WERI-Rb-1 (cell line): ENCODE data around the gene SEMA5A.

Source experiments
- DNase-seq: peaks from one replicate; pipeline ENCODE4 v3.0.0-alpha.2; 2020
- H3K27ac ChIP-seq: fragments of 250-450 bp; sonication (Bioruptor Pico); 2 replicates; pipeline ENCODE4 v1.5.1; 2020; ENCODE audit warnings: mild to moderate bottlenecking, moderate library complexity
- H3K27me3 ChIP-seq: fragments of 250-450 bp; sonication (Bioruptor Pico); 2 replicates; pipeline ENCODE4 v1.5.1; 2021; ENCODE audit warnings: mild to moderate bottlenecking, low read depth, moderate library complexity; ENCODE audit not compliant: insufficient read depth, severe bottlenecking
- H3K36me3 ChIP-seq: fragments of 250-450 bp; sonication (Bioruptor Pico); 2 replicates; pipeline ENCODE4 v1.5.1; 2020; ENCODE audit warnings: mild to moderate bottlenecking, moderate library complexity
- H3K4me3 ChIP-seq: 2 replicates; pipeline ENCODE4 v1.5.1; 2011; ENCODE audit warnings: low read depth, mild to moderate bottlenecking, control low read depth, low read length
- H3K9me3 ChIP-seq: fragments of 250-450 bp; sonication (Bioruptor Pico); 2 replicates; pipeline ENCODE4 v1.5.1; 2021; ENCODE audit warnings: mild to moderate bottlenecking, moderate library complexity; ENCODE audit not compliant: severe bottlenecking
- TF ChIP-seq, protein P1 (sequence below): IDR thresholded peaks from 2 replicates; pipeline ENCODE4 v1.5.1; 2011; ENCODE audit warnings: low read depth, mild to moderate bottlenecking, control low read depth, inconsistent platforms, low read length

The SEMA5A gene

DNA sequence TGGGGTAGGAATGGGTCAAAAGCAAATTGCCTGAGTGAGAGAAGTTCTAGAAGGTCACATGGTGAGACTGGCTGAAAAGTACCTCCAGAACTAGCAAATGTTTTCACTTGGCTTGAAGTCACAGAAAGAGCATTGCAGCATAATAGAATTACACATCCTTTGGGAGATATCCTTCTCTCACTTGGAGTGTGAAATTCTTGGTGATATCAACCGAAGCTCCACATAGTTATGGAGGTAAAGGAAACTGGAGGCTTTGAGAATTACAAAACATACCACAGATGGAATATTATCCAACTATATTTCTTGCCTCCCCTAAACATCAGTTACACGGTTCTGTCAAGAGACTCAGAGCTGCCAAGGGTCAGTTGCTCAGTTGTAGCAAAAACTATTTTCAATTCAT lies 182.4 kb downstream of the SEMA5A start:
- no peak overlapping the region for H3K27ac ChIP-seq
- no peaks in the 10 kb centered on the region for H3K27me3 ChIP-seq
- TF ChIP-seq, protein P1, sequence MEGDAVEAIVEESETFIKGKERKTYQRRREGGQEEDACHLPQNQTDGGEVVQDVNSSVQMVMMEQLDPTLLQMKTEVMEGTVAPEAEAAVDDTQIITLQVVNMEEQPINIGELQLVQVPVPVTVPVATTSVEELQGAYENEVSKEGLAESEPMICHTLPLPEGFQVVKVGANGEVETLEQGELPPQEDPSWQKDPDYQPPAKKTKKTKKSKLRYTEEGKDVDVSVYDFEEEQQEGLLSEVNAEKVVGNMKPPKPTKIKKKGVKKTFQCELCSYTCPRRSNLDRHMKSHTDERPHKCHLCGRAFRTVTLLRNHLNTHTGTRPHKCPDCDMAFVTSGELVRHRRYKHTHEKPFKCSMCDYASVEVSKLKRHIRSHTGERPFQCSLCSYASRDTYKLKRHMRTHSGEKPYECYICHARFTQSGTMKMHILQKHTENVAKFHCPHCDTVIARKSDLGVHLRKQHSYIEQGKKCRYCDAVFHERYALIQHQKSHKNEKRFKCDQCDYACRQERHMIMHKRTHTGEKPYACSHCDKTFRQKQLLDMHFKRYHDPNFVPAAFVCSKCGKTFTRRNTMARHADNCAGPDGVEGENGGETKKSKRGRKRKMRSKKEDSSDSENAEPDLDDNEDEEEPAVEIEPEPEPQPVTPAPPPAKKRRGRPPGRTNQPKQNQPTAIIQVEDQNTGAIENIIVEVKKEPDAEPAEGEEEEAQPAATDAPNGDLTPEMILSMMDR: no peak
- H3K9me3 ChIP-seq: no peaks in the 10 kb centered on the region
- no peak overlapping the region for H3K4me3 ChIP-seq
- H3K36me3 ChIP-seq: no peaks in the 10 kb centered on the region
- no peak for DNase-seq

DNA sequence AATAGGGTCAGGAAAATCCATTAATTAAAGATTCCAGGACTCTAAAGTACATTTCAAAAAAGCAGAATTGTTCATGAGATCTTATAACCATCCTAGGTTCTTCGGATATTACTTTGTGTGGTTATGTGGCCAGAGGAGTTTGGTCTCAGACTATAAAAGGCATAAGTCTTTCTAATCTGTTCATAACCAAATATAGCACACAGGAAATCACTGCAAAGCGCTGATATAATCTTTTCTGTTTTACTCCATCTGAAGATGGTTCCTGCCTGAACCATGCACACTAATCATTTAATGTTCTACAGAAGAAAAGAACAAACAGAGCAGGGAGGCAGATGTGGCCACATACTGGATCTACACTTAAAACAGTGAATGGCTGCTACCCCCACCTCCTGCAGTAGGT lies 182.8 kb downstream of the SEMA5A start:
- TF ChIP-seq, protein P1: no peak
- no peaks in the 10 kb centered on the region for H3K27me3 ChIP-seq
- no peaks in the 10 kb centered on the region for H3K9me3 ChIP-seq
- no peaks in the 10 kb centered on the region for H3K36me3 ChIP-seq
- no peak overlapping the region for H3K4me3 ChIP-seq
- no peak for DNase-seq
- no peak overlapping the region for H3K27ac ChIP-seq

DNA sequence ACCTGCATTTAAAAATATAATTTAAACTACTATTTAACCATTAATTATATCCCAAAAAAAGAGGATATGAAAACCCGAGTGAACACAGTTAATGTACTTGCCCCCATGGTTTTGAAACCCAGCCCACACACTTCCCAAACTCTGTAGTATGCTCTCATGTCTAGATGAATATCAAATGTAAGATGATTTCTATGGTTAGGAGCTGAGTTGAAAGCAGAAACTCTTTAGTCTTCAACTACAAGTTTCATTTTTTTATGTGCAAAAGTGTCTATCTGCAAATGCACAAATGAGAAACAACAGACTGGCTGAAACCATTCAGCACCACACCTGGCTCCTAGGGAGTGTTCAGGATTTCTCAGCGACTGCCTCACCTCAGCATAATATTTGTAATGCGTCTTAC lies 183.3 kb downstream of the SEMA5A start:
- Histone ChIP-seq H3K9me3 (no peaks in the 10 kb centered on the region), H3K36me3 (no peaks in the 10 kb centered on the region), H3K27me3 (no peaks in the 10 kb centered on the region), H3K27ac (no peak overlapping the region), H3K4me3 (no peak overlapping the region)
- TF ChIP-seq, protein P1: no peak
- no peak for DNase-seq

DNA sequence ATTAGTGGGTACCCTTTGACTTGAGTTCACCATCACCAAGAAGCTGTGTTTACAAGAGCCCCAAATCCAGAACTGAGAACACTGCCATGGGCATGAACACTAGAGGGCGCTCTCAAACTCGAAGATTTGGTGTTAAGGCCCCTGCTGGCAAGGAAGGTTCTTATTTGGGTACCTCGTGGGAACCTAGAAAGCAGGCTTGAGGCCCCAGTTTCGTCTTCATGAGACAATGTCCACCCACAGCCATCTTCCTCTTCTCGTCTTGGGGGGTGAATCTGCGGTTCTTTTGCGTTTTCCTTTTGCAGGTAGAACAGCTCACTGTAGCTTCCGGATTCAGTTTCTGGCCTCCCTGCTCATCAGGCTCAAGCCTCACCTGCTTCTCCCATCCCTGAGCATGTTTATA lies 184.0 kb downstream of the SEMA5A start:
- Histone ChIP-seq H3K36me3 (no peaks in the 10 kb centered on the region), H3K27ac (no peak overlapping the region), H3K9me3 (no peaks in the 10 kb centered on the region), H3K4me3 (no peak overlapping the region), H3K27me3 (no peaks in the 10 kb centered on the region)
- peak; percentile 82 for DNase-seq
- TF ChIP-seq, protein P1: peak; percentile 96

DNA sequence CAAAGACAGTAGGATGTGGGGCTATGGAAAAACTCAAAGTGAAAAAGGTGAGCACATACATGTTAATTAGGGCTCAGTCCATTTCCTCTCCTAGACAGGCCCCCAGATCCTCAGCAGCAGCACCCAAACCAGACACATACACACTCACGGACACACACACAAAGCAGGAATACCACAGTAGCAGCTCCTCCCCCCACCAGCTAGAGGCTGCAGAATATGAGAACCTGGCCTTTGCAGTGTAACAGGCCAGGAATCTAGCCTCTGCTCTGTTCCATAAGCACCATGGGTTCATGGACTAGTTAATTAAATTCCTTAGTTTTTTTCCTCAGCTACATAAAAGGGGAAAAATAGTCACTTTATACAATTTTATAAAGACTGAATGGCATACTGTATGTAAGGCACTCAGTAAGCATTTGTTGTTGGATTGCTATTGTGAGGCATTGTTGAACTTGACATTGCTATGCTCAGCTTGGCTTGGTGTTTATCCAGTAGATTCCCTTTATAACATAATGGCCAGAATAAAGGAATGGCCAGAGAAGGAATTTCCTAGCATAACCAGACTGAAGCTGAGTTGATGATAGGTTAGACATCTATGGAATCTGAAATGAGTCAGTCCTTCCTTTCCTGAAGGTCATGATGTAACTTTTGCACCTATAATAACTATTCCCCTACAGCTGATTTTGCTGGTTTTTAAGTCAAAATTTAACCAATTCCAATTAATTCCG lies 186.8 kb downstream of the SEMA5A start:
- Histone ChIP-seq H3K4me3 (no peak overlapping the region), H3K27me3 (no peaks in the 10 kb centered on the region), H3K27ac (no peak overlapping the region), H3K9me3 (no peaks in the 10 kb centered on the region), H3K36me3 (no peaks in the 10 kb centered on the region)
- no peak for DNase-seq
- TF ChIP-seq, protein P1: no peak

DNA sequence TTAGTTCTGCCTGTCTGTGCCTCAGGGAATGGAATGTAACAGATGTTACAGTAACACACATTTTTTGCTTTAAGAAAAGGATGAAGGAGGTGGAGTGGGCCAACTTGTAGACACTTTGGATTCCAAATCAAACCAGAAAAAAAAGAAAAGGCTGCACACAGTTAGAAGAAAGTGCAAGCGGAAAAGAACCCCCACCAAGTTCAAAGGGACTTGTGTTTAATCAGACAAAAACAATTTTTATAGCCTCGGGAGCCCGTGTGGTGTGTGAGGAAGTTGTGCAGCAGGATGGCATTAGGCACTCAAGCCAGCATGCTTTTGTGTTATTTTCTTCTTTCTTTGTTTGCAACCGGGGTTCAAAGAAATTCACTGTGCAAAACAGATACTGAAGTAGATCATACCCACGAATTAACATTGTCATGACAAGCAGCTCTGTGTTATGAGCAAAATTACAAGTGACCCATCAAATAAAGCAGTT lies 189.5 kb downstream of the SEMA5A start:
- DNase-seq: no peak
- Histone ChIP-seq H3K27ac (no peak overlapping the region), H3K9me3 (no peaks in the 10 kb centered on the region), H3K4me3 (no peak overlapping the region), H3K27me3 (no peaks in the 10 kb centered on the region), H3K36me3 (no peaks in the 10 kb centered on the region)
- TF ChIP-seq, protein P1: no peak
